ENCODE data around the gene MOB1A. TPM values are rescaled to one million over a fixed set of nuclear protein-coding genes. Genes with fewer than 3 reads are reported as not detected.

MOB1A gene
- total and polyA plus RNA-seq, 2 of the 13 experiments (the other 11 are each of a cell fraction or from before 2014, with no cell fraction given) = 48.2 to 139 TPM

DNA sequence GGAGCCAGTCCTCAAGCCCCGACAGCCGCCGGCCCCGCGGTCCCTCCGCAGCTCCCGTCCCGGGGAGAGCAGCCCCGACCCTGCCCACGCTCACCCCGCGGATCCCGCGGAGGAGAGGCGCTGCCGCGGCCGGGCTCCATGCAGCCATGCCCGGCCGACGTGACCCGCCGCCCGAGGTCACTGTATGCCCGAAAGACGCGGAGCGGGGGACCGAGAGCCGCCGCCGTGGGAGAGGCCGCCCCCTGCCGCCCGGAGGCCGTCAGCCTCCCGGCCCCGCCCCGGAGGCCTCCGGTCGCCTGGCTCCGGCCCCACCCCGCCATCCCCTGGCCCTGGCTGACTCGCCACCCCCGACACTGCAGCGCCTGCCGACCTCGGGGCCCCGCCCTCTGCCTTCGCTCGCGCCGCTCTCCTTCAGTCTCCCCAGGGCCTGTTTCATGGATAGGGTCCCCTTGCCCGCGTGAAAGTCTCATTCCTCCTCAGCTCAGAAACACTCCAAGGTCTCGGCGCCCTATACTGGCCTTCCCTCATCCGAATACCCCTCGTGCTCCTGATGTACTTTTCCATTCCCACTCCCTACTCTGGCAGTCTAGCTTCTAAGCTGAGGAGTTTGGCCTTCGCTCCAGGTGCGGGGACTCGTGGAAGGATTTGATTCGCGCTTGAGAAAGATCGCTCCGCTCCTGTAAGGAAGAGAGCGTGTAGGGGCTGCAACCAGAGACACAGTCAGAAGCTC is 30.8 kb downstream of the MOB1A start, which contains the start of gene BOLA3 (continued):
- TF ChIP-seq SMYD3 (CRISPR knock-in tag; IDR thresholded peaks at IDR 0.05) = peak; percentile 85; the same call in 1 of the 2 replicates
- peak; percentile 47; the same call in 1 of the 2 replicates for TF ChIP-seq PATZ1 (CRISPR knock-in tag; IDR thresholded peaks at IDR 0.05)
- TF ChIP-seq ZNF343 (CRISPR knock-in tag; IDR thresholded peaks at IDR 0.05) = peak; percentile 64
- no peak for TF ChIP-seq SP1 (IDR thresholded peaks at IDR 0.05)
- TF ChIP-seq SP1 (CRISPR knock-in tag; IDR thresholded peaks at IDR 0.05) = peak; percentile 46; the same call in 1 of the 2 replicates
- TF ChIP-seq TSC22D2 (CRISPR knock-in tag; IDR thresholded peaks at IDR 0.05; ENCODE audit: borderline replicate concordance) = no peak; the same call in 1 of the 2 replicates
- peak; percentile 27; the same call in 1 of the 2 replicates for TF ChIP-seq CREB1 (IDR thresholded peaks at IDR 0.05)
- no peak for TF ChIP-seq CREB1 (CRISPR knock-in tag; IDR thresholded peaks at IDR 0.05)
- no peak for TF ChIP-seq HOXA7 (CRISPR knock-in tag; IDR thresholded peaks at IDR 0.05)
- no peak for TF ChIP-seq ZKSCAN1 (IDR thresholded peaks at IDR 0.05; ENCODE audit: low read length)
- TF ChIP-seq MXI1 (IDR thresholded peaks at IDR 0.05; ENCODE audit: borderline replicate concordance, low read depth, low read length) = peak; percentile 90; the same call in 2 of the 3 replicates
- TF ChIP-seq, protein P1, sequence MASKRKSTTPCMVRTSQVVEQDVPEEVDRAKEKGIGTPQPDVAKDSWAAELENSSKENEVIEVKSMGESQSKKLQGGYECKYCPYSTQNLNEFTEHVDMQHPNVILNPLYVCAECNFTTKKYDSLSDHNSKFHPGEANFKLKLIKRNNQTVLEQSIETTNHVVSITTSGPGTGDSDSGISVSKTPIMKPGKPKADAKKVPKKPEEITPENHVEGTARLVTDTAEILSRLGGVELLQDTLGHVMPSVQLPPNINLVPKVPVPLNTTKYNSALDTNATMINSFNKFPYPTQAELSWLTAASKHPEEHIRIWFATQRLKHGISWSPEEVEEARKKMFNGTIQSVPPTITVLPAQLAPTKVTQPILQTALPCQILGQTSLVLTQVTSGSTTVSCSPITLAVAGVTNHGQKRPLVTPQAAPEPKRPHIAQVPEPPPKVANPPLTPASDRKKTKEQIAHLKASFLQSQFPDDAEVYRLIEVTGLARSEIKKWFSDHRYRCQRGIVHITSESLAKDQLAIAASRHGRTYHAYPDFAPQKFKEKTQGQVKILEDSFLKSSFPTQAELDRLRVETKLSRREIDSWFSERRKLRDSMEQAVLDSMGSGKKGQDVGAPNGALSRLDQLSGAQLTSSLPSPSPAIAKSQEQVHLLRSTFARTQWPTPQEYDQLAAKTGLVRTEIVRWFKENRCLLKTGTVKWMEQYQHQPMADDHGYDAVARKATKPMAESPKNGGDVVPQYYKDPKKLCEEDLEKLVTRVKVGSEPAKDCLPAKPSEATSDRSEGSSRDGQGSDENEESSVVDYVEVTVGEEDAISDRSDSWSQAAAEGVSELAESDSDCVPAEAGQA (IDR thresholded peaks at IDR 0.05; ENCODE audit: low read depth) = peak; percentile 40; the same call in 1 of the 2 replicates
- TF ChIP-seq, protein P1 (CRISPR knock-in tag; IDR thresholded peaks at IDR 0.05; ENCODE audit: borderline replicate concordance) = peak; percentile 19; the same call in 1 of the 2 replicates
- peak; percentile 92 for TF ChIP-seq ZNF784 (CRISPR knock-in tag; IDR thresholded peaks at IDR 0.05; ENCODE audit: borderline replicate concordance)
- TF ChIP-seq, protein P2, sequence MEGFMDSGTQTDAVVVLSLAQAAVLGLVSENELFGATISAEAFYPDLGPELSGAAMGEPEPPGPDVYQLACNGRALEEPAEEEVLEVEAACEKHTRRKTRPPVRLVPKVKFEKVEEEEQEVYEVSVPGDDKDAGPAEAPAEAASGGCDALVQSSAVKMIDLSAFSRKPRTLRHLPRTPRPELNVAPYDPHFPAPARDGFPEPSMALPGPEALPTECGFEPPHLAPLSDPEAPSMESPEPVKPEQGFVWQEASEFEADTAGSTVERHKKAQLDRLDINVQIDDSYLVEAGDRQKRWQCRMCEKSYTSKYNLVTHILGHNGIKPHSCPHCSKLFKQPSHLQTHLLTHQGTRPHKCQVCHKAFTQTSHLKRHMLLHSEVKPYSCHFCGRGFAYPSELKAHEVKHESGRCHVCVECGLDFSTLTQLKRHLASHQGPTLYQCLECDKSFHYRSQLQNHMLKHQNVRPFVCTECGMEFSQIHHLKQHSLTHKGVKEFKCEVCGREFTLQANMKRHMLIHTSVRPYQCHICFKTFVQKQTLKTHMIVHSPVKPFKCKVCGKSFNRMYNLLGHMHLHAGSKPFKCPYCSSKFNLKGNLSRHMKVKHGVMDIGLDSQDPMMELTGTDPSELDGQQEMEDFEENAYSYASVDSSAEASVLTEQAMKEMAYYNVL (CRISPR knock-in tag; IDR thresholded peaks at IDR 0.05; ENCODE audit: borderline replicate concordance) = peak; percentile 82; the same call in 1 of the 2 replicates
- peak; percentile 51; the same call in 1 of the 2 replicates for TF ChIP-seq MTERF4 (CRISPR knock-in tag; IDR thresholded peaks at IDR 0.05)
- no peak; the same call in 1 of the 2 replicates for TF ChIP-seq REXO4 (CRISPR knock-in tag; IDR thresholded peaks at IDR 0.05; ENCODE audit: borderline replicate concordance)
